Keratinocyte (primary cell): ENCODE measurements around the gene GRIN2C. TPM values are rescaled to one million over a fixed set of nuclear protein-coding genes. Genes with fewer than 3 reads are reported as not detected.

ENCODE experiments used
- DNase-seq: peaks from one replicate; pipeline ENCODE4 v3.0.0-alpha.2; 2011; ENCODE audit warnings: low read depth, missing footprints, low spot score
- FAIRE-seq: peaks from 2 replicates; lab custom pipeline; 2011; peaks lifted over from hg19 to GRCh38; lab: Jason Lieb, UNC
- H2AFZ ChIP-seq: 2 replicates; pipeline ENCODE4 v1.6.0; 2012; ENCODE audit warnings: low read length, control low read depth, inconsistent platforms; ENCODE audit not compliant: control insufficient read depth
- H3K27ac ChIP-seq: 2 replicates; pipeline ENCODE4 v1.5.1; 2011; ENCODE audit warnings: low read length; ENCODE audit not compliant: control insufficient read depth, insufficient read depth
- H3K27me3 ChIP-seq: 3 replicates; pipeline ENCODE4 v1.6.0; 2011; ENCODE audit warnings: low read length; ENCODE audit not compliant: control insufficient read depth, insufficient read depth; ENCODE audit errors: extremely low read depth
- H3K36me3 ChIP-seq, 2 experiments: 2 replicates in 1 of 2; 3 replicates in 1 of 2; pipeline ENCODE4 v1.5.1; 2011; ENCODE audit warnings: low read length in 2 of 2, mild to moderate bottlenecking in 1 of 2; ENCODE audit not compliant: control insufficient read depth in 2 of 2, insufficient read depth in 2 of 2; ENCODE audit errors: extremely low read depth in 1 of 2
- H3K4me1 ChIP-seq: 3 replicates; pipeline ENCODE4 v1.5.1; 2011; ENCODE audit warnings: low read length; ENCODE audit not compliant: control insufficient read depth, insufficient read depth; ENCODE audit errors: extremely low read depth
- H3K4me2 ChIP-seq: 3 replicates; pipeline ENCODE4 v1.6.0; 2011; ENCODE audit warnings: low read depth, low read length; ENCODE audit not compliant: control insufficient read depth, insufficient read depth; ENCODE audit errors: extremely low read depth
- H3K4me3 ChIP-seq, 3 experiments: fragments of 200-600 bp in 1 of 3; sonication (generic) in 1 of 3; 2 replicates in 2 of 3; 3 replicates in 1 of 3; pipeline ENCODE4 v1.5.1; 2011 to 2016; ENCODE audit warnings: low read length in 3 of 3, mild to moderate bottlenecking in 3 of 3, control low read depth in 2 of 3, inconsistent platforms in 1 of 3, low read depth in 1 of 3, mixed read lengths in 1 of 3, mixed run types in 1 of 3, moderate library complexity in 1 of 3; ENCODE audit not compliant: control insufficient read depth in 2 of 3, insufficient read depth in 2 of 3; ENCODE audit errors: extremely low read depth in 1 of 3
- H3K79me2 ChIP-seq: 2 replicates; pipeline ENCODE4 v1.6.0; 2012; ENCODE audit warnings: low read length; ENCODE audit not compliant: control insufficient read depth, insufficient read depth
- H3K9ac ChIP-seq: 3 replicates; pipeline ENCODE4 v1.6.0; 2011; ENCODE audit warnings: low read length; ENCODE audit not compliant: control insufficient read depth, insufficient read depth; ENCODE audit errors: extremely low read depth
- H3K9me1 ChIP-seq: 3 replicates; pipeline ENCODE4 v1.6.0; 2011; ENCODE audit warnings: low read length; ENCODE audit not compliant: control insufficient read depth, insufficient read depth; ENCODE audit errors: extremely low read depth
- H3K9me3 ChIP-seq: 2 replicates; pipeline ENCODE4 v1.5.1; 2012; ENCODE audit warnings: low read depth, low read length; ENCODE audit not compliant: control insufficient read depth
- H4K20me1 ChIP-seq: 3 replicates; pipeline ENCODE4 v1.6.0; 2011; ENCODE audit warnings: low read length; ENCODE audit not compliant: control insufficient read depth, insufficient read depth; ENCODE audit errors: extremely low read depth
- CTCF ChIP-seq, 3 experiments: IDR thresholded peaks in 1 of 3; conservative IDR thresholded peaks in 1 of 3; optimal IDR thresholded peaks in 1 of 3; 2 replicates in 2 of 3; 3 replicates in 1 of 3; pipeline versions ENCODE3 to v1.5.1; 2011; ENCODE audit warnings: low read length in 3 of 3, mild to moderate bottlenecking in 3 of 3, moderate library complexity in 2 of 3, control low read depth in 1 of 3, inconsistent platforms in 1 of 3; ENCODE audit not compliant: insufficient read depth in 2 of 3; ENCODE audit errors: extremely low read depth in 1 of 3
- EZH2 ChIP-seq: IDR thresholded peaks from one replicate; pipeline ENCODE4 v1.6.1; 2012; ENCODE audit warnings: inconsistent platforms, mild to moderate bottlenecking, low read length, moderate library complexity
- dilution Hi-C: fragments of 300-500 bp; cut with MboI; formaldehyde crosslinking; loops from one replicate; pipeline ENCODE4 v1.7.0; 2020; ENCODE audit warnings: low sequenced_read_pairs; ENCODE audit not compliant: extremely low pct_ligation_motif_present
- polyA plus RNA-seq, 5 experiments: library from polyadenylated mRNA; depleted of rRNA in 3 of 5; stranded (reverse) in 3 of 5; stranded (forward) in 1 of 5; unstranded in 1 of 5; fragments of >200 nt; gene quantifications; 1 replicate in 1 of 5; 2 replicates in 3 of 5; 3 replicates in 1 of 5; pipeline versions ENCODE4 v1.2.1 to v1.2.3, GENCODE V29; 2011 to 2012; ENCODE audit warnings: missing spikeins in 2 of 5, low read depth in 1 of 5, low replicate concordance in 1 of 5

GRIN2C gene
- polyA plus RNA-seq, 1 donor (not counting 4 experiments of a cell fraction or from before 2014, with no cell fraction given) = not detected

DNA sequence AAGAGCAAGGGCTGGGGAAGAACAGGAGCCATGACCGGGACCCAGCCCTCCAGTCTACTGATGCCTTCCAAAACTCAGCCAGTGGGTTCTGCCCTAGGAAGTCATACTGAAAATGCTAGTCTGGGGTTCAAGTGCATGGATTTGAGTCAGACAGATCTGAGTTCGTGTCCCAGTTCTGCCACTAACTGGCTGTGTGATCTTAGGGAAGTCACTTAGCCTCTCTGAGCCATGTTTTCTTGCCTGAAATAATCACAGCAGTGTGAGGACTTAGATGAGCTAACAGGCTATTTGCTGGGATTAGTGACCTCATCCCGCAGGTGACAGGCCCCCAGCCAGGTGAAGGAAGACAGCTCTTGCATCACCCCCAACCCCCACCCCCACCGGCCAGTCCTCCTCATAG lies 4.4 kb downstream of the GRIN2C start:
- no peaks in the 10 kb centered on the region for H4K20me1 ChIP-seq
- peaks cover 86% of the 10 kb centered on the region for H3K27me3 ChIP-seq
- no peaks in the 10 kb centered on the region for H3K36me3 ChIP-seq
- H3K79me2 ChIP-seq = no peaks in the 10 kb centered on the region
- FAIRE-seq (no peak), DNase-seq (no peak)
- H3K9me3 ChIP-seq = no peaks in the 10 kb centered on the region
- no peak overlapping the region for H3K27ac ChIP-seq
- no peak overlapping the region for H3K9ac ChIP-seq
- TF ChIP-seq EZH2 = no peak
- no peak for TF ChIP-seq CTCF (optimal IDR thresholded peaks at IDR 0.05 in 1 of 3, IDR thresholded peaks at IDR 0.05 in 1 of 3, conservative IDR thresholded peaks at IDR 0.05 in 1 of 3; ENCODE audit: extremely low read depth in 1 of 3, insufficient read depth in 2 of 3, low read length in 3 of 3)
- no peaks in the 10 kb centered on the region for H3K4me1 ChIP-seq
- no peaks in the 10 kb centered on the region for H3K9me1 ChIP-seq
- H3K4me3 ChIP-seq = no peak overlapping the region
- dilution Hi-C loops = no loop called here
- H2AFZ ChIP-seq = no peak overlapping the region
- H3K4me2 ChIP-seq = no peak overlapping the region

- peaks cover 82% of the 10 kb centered on the region for H3K27me3 ChIP-seq
- H3K27ac ChIP-seq = no peak overlapping the region
- H3K9me1 ChIP-seq = no peaks in the 10 kb centered on the region
- H3K4me3 ChIP-seq = no peak overlapping the region
- DNase-seq = no peak
- H3K4me2 ChIP-seq = no peak overlapping the region
- H3K9ac ChIP-seq = no peak overlapping the region
- TF ChIP-seq EZH2 (no peak), CTCF (optimal IDR thresholded peaks at IDR 0.05 in 1 of 3, IDR thresholded peaks at IDR 0.05 in 1 of 3, conservative IDR thresholded peaks at IDR 0.05 in 1 of 3; ENCODE audit: extremely low read depth in 1 of 3, insufficient read depth in 2 of 3, low read length in 3 of 3) (no peak)
- no peak for FAIRE-seq
- H3K9me3 ChIP-seq = no peaks in the 10 kb centered on the region
- H3K79me2 ChIP-seq = no peaks in the 10 kb centered on the region
- dilution Hi-C loops = no loop called here
- H3K36me3 ChIP-seq = no peaks in the 10 kb centered on the region
- H2AFZ ChIP-seq = no peak overlapping the region
- no peaks in the 10 kb centered on the region for H4K20me1 ChIP-seq
- H3K4me1 ChIP-seq = no peaks in the 10 kb centered on the region
These were observed 4.9 kb downstream of the GRIN2C start for GRCh38 chr17:74854792-74855191.
